ENCODE data around the gene GOLGA6L10.
A peak's percentile ranks its signal among the peaks of the same experiment; 100 is the strongest.
"Not testable (repeated sequence)": the region's sequence is repeated elsewhere in the genome, so short reads cannot be mapped to it uniquely, and the experiment has no call there.

Gene GOLGA6L10

GRCh38 chr15:82365692-82366323 is 16.5 kb upstream of the GOLGA6L10 start:
- TF ChIP-seq CTCF (IDR thresholded peaks at IDR 0.05; ENCODE audit: control insufficient read depth, extremely low read depth, insufficient read depth), result peak; percentile 28; the same call in 1 of the 2 replicates
- DNase-seq (ENCODE audit: low read depth); H3K4me3 ChIP-seq (ENCODE audit: low read depth, low read length): not testable (repeated sequence)

DNA sequence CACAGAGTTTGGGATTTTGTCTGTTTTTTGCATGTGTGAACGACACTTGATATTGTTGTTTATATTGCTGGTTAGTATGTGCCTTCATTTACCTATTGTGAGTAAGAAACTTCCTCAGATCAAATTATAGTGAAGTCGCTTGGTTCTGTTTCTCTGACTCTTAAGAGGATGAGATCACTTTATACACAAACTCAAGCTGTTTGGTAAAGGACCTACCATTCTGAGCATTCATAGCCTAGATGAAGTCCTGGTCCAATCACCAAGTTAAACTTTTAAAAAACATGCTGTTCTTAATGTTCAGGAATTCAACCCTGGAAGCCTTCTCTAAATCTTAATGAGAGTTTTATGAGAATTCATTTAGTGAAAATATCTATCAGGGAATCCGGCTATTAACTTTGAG is 15.3 kb upstream of the GOLGA6L10 start:
- H3K4me3 ChIP-seq (ENCODE audit: low read depth, low read length); DNase-seq (ENCODE audit: low read depth): not testable (repeated sequence)

GRCh38 chr15:82362790-82363189 is 13.5 kb upstream of the GOLGA6L10 start:
- not testable (repeated sequence) for H3K4me3 ChIP-seq (ENCODE audit: low read depth, low read length); DNase-seq (ENCODE audit: low read depth)

DNA sequence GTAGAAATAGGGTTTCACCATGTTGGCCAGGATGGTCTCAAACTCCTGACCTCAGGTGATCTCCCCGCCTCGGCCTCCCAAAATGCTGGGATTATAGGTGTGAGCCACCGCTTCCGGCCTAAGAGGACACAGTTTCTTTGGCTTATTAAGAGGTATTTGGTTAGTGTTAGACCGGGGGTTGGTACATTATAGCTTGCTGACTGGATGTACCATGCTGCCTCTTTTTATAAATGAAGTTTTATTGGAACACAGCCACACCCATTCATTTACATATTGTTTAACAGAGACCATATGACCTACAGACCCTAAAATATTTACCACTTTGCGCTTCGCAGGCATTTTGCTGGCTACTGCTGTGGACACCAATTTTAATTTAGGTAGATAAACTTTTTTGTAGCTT is 11.3 kb upstream of the GOLGA6L10 start:
- DNase-seq (ENCODE audit: low read depth); H3K4me3 ChIP-seq (ENCODE audit: low read depth, low read length): not testable (repeated sequence)

- H3K4me3 ChIP-seq (ENCODE audit: low read depth, low read length); DNase-seq (ENCODE audit: low read depth): not testable (repeated sequence)
Observed at GRCh38 chr15:82355055-82355454, 5.8 kb upstream of the GOLGA6L10 start.

- DNase-seq (ENCODE audit: low read depth), result not testable (repeated sequence)
- H3K4me3 ChIP-seq (ENCODE audit: low read depth, low read length), result peak overlapping the region; percentile 42
Observed at GRCh38 chr15:82354546-82354945, 5.3 kb upstream of the GOLGA6L10 start.

DNA sequence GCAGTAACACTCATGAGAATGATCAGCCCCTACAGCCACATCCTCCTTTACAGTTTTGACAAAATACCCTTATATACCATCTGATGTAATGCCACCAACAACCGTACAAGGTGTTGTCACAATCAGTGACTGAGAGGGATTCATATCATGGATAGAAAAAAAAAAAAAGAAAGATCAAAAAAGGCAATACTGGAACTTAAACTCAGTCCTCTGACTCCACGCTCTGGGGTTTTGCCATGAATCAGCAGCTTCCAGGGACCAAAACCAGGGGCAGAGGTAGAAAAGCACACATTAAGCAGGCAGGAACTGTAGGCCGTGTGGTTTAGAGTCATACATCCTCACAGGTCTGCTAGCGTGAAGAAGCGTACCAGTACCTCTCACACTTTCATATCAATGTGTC is 1.6 kb downstream of the GOLGA6L10 start:
- H3K4me3 ChIP-seq (ENCODE audit: low read depth, low read length); DNase-seq (ENCODE audit: low read depth): not testable (repeated sequence)

- not testable (repeated sequence) for H3K4me3 ChIP-seq (ENCODE audit: low read depth, low read length); DNase-seq (ENCODE audit: low read depth)
Observed at GRCh38 chr15:82345176-82345575, 4.1 kb downstream of the GOLGA6L10 start.

GRCh38 chr15:82344421-82344820 is 4.9 kb downstream of the GOLGA6L10 start:
- DNase-seq (ENCODE audit: low read depth); H3K4me3 ChIP-seq (ENCODE audit: low read depth, low read length): not testable (repeated sequence)

DNA sequence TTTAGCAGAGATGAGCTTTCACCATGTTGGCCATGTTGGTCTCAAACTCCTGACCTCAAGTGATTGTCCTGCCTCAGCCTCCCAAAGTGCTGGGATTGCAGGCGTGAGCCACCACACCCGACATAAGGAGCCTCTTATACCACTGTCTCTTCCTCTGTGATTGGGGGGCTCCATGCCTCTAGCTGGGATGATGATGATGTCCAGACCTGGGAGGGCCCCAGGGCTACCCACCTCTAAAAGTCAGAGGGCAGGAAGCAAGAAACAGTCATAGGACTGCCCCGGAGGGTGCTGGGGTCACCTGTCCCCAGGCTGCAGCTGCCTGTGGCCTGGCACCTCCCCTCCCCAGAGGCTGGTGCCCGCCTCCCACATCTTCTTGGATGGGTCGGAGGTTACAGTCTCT is 5.4 kb downstream of the GOLGA6L10 start:
- DNase-seq (ENCODE audit: low read depth); H3K4me3 ChIP-seq (ENCODE audit: low read depth, low read length): not testable (repeated sequence)

DNA sequence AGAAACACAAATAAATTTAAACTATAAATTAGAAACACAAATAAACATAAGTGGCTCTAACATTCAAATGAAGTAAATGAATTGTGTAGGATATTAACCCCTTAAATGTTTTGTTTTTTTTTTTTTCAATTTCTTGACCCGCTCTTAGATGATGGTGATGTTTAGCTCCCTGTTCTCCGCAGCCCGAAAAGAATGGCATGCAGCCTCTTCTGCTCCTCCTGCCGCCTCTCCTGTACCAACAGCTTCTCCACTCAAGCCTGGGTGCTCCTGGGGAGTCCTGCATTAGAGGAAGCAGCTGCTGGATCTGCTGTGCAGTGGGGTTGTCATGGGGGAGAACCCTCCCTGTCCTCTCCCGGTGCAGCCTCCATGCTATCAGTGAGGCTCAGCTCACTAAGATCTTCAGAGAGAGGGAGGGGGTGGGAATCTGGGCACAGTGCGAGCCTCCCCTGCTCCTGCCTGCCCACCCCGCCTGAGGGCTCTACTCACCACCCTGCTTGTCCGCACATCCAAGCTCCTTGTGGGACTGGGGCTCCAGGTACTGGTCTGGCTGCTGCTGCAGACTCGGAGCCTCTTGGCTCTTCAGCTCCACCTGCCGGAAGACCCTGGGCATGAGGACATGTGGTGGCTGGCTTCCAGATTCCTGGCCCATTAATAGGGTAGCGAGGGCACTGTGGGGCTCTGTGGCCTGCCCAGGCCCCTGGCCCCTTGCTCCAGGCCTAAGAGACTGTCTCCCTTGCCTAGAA is 6.5 kb downstream of the GOLGA6L10 start:
- peak; percentile 25 for TF ChIP-seq CTCF (IDR thresholded peaks at IDR 0.05; ENCODE audit: control insufficient read depth, extremely low read depth, insufficient read depth)
- DNase-seq (ENCODE audit: low read depth); H3K4me3 ChIP-seq (ENCODE audit: low read depth, low read length): not testable (repeated sequence)

DNA sequence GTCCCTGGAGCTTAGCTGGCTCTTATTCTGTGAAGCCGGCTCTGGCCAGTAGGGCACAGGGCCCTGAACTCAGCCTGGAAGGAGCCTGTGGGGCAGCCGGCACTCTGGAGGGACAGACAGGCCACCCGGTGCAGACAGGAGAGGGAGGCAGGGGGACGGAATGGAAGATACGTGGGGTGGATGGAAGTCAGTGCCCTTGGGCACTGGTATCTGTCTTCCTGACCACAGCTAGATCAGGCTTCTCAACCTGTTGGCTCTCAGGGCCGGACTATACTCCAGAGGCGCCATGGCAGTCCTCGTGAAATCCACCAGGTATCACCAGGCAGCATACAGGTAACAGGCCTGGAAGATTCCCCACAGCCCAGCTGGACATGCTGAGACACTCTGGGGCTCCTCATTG is 10.7 kb downstream of the GOLGA6L10 start:
- not testable (repeated sequence) for H3K4me3 ChIP-seq (ENCODE audit: low read depth, low read length); DNase-seq (ENCODE audit: low read depth)

GRCh38 chr15:82338053-82338452 is 11.2 kb downstream of the GOLGA6L10 start:
- H3K4me3 ChIP-seq (ENCODE audit: low read depth, low read length); DNase-seq (ENCODE audit: low read depth): not testable (repeated sequence)

DNA sequence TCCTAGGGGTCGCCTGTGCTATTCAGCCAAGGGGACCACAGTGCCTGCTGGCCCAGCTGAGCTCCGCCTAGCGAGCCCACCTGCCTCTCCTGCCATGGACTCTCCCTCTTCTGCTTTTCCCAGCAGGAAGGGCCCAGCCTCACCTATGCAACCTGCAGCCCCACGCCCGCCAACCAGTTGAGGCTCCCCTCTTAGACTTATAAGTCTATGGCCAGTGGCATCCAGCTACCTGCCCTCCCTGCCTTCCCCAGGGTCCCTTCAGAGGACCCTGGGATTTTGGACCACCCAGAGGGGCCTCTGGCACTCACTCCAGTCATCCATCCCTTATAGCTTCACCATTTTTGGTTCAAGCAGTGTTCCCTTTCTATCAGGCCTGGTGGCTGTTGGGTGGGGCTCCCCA is 12.2 kb downstream of the GOLGA6L10 start:
- DNase-seq (ENCODE audit: low read depth); H3K4me3 ChIP-seq (ENCODE audit: low read depth, low read length): not testable (repeated sequence)

GRCh38 chr15:82336180-82336647 is 13.1 kb downstream of the GOLGA6L10 start:
- H3K4me3 ChIP-seq (ENCODE audit: low read depth, low read length); DNase-seq (ENCODE audit: low read depth): not testable (repeated sequence)

DNA sequence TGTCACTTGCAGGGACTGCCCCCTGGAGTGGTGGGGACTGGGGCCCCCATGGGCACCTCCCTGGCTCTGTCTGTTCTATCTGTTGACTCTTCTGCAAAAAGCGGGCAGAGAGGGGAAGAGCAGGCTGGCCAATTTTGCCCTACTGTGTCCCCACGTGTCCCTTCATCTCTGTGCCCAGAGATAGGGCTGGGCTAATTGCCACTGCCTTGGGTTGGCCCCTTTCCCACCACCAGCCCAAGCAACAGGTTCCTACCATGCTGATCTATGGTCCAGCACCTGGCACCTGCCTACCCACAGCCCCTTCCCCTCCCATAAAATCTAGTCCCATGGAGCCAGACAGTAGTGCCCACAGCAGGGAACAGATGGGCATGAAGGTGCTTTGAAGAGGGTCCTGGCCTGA is 14.3 kb downstream of the GOLGA6L10 start:
- not testable (repeated sequence) for DNase-seq (ENCODE audit: low read depth); H3K4me3 ChIP-seq (ENCODE audit: low read depth, low read length)

DNA sequence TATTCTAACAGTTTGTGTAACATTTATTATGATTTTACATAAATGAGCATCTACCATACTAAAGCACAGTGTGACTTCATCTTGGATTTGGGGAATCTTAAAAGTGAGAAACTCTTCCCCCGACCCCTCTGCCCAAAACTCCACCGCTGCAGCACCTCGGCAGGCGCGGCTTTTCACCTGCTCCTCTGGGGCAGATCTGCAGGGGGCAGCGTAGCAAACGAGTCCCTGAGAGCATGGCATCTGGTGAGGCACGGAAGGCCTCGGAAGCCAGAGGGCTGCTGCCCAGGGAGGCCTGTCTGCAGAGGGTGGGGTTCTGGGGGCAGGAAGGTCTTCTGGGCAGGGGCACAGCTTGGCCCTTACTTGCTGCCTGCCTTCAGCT is 14.7 kb downstream of the GOLGA6L10 start:
- not testable (repeated sequence) for H3K4me3 ChIP-seq (ENCODE audit: low read depth, low read length); DNase-seq (ENCODE audit: low read depth)
